Naive thymus-derived CD8-positive, alpha-beta T cell (primary cell): ENCODE measurements around the gene KANSL1. TPM values are rescaled to one million over a fixed set of nuclear protein-coding genes. Genes with fewer than 3 reads are reported as not detected.
A peak's percentile ranks its signal among the peaks of the same experiment; 100 is the strongest.

Experiments used
- ATAC-seq, 2 donors: fragments of 150-1000 bp; cut with Tn5 transposase in 1 of 2; sonication (Bioruptor Pico), chemical (Tn5 transposase) in 1 of 2; 1 replicate in 1 of 2; 2 replicates in 1 of 2; pipeline ENCODE4 v1.10.0; 2021; ENCODE audit warnings: mild to moderate bottlenecking in 2 of 2, moderate library complexity in 2 of 2
- POLR2A ChIA-PET: fragments of 350-600 bp; sonication (Branson Sonifier 250); formaldehyde crosslinking; loops from one replicate; lab custom pipeline; 2021; ENCODE audit warnings: antibody characterized with exemption; lab: Charles Lee
- DNase-seq, 10 donors: peaks; one replicate each; pipeline versions ENCODE4 v3.0.0 to v3.0.0-alpha.2; 2020 to 2022
- H3K27ac Mint-ChIP-seq, 10 donors: one replicate each; pipeline ENCODE4 v1.8.0; 2020 to 2022; ENCODE audit warnings: mild to moderate bottlenecking in 10 of 10, mixed read lengths in 10 of 10, moderate library complexity in 4 of 10, inconsistent platforms in 1 of 10
- H3K27me3 Mint-ChIP-seq, 5 donors: one replicate each; pipeline ENCODE4 v1.8.0; 2021 to 2022; ENCODE audit warnings: mixed read lengths in 5 of 5
- H3K36me3 Mint-ChIP-seq, 3 donors: one replicate each; pipeline ENCODE4 v1.8.0; 2020 to 2022; ENCODE audit warnings: mixed read lengths in 3 of 3, mild to moderate bottlenecking in 2 of 3, inconsistent platforms in 1 of 3
- H3K4me1 Mint-ChIP-seq, 4 donors: one replicate each; pipeline ENCODE4 v1.8.0; 2021 to 2022; ENCODE audit warnings: mixed read lengths in 4 of 4
- H3K4me3 Mint-ChIP-seq, 10 donors: one replicate each; pipeline ENCODE4 v1.8.0; 2020 to 2022; ENCODE audit warnings: mild to moderate bottlenecking in 10 of 10, mixed read lengths in 10 of 10, moderate library complexity in 6 of 10, inconsistent platforms in 1 of 10
- H3K9me3 Mint-ChIP-seq, 9 donors: one replicate each; pipeline ENCODE4 v1.8.0; 2020 to 2022; ENCODE audit warnings: mixed read lengths in 9 of 9, mild to moderate bottlenecking in 3 of 9, inconsistent platforms in 1 of 9, moderate library complexity in 1 of 9
- polyA plus RNA-seq, 3 donors: library from polyadenylated mRNA; unstranded; fragments of 300-500 nt; fragmentation: Illumina TruSeq; gene quantifications; one replicate each; pipeline ENCODE4 v1.2.3, GENCODE V29; 2021
- total RNA-seq, 8 experiments: library from RNA in 2 of 8; stranded (reverse) in 2 of 8; gene quantifications; one replicate each; pipeline ENCODE4 v1.2.3 and lab custom pipeline; 2021 to 2026

KANSL1 gene
- total and polyA plus RNA-seq, 5 experiments from 2014 or later, result 13.1 to 208 (median 16.6) TPM

GRCh38 chr17:46031440-46031839, 161.8 kb downstream of the KANSL1 start:
- Mint-ChIP-seq H3K4me3 (peak overlapping the region in 1 of 10 donors; percentile 48), H3K27ac (no peak overlapping the region), H3K27me3 (no peaks in the 10 kb centered on the region), H3K4me1 (peaks cover 14 to 31% (median 19%) of the 10 kb centered on the region in 4 donors), H3K36me3 (peaks cover 7 to 89% (median 21%) of the 10 kb centered on the region in 3 donors), H3K9me3 (no peaks in the 10 kb centered on the region)
- no peak for ATAC-seq
- DNase-seq, result no peak
- POLR2A ChIA-PET, result interaction anchor here (0.7 kb wide), 1 partner anchor 10 kb away, joined by 3 read pairs; no protein-coding TSS in a partner anchor

GRCh38 chr17:46030752-46031151, 162.5 kb downstream of the KANSL1 start:
- no peaks in the 10 kb centered on the region for H3K27me3 Mint-ChIP-seq
- no peak overlapping the region for H3K4me3 Mint-ChIP-seq
- H3K27ac Mint-ChIP-seq, result peak overlapping the region in 7 of 10 donors; percentile 28 to 90 (median 69)
- DNase-seq (no peak), ATAC-seq (no peak)
- peaks cover 7 to 85% (median 17%) of the 10 kb centered on the region in 3 donors for H3K36me3 Mint-ChIP-seq
- POLR2A ChIA-PET, result no interaction called here
- peaks cover 16 to 36% (median 22%) of the 10 kb centered on the region in 4 donors for H3K4me1 Mint-ChIP-seq
- H3K9me3 Mint-ChIP-seq, result no peaks in the 10 kb centered on the region

GRCh38 chr17:46029627-46030026, 163.6 kb downstream of the KANSL1 start:
- POLR2A ChIA-PET, result interaction anchor here (0.7 to 2.1 kb wide), 3 partner anchors 10 to 21 kb away, joined by 3 to 6 read pairs (median 3); no protein-coding TSS in a partner anchor
- DNase-seq (no peak), ATAC-seq (no peak)
- Mint-ChIP-seq H3K27ac (peak overlapping the region in 9 of 10 donors; percentile 10 to 87 (median 50)), H3K4me3 (peak overlapping the region in 1 of 10 donors; percentile 9), H3K36me3 (peaks cover 4 to 73% (median 15%) of the 10 kb centered on the region in 3 donors), H3K27me3 (no peaks in the 10 kb centered on the region), H3K4me1 (peaks cover 20 to 43% (median 28%) of the 10 kb centered on the region in 4 donors), H3K9me3 (no peaks in the 10 kb centered on the region)

- POLR2A ChIA-PET, result interaction anchor here (0.7 to 2.1 kb wide), 5 partner anchors 9 to 164 kb away, joined by 3 to 6 read pairs (median 3); partner anchors contain the start of gene KANSL1
- Mint-ChIP-seq H3K4me3 (peak overlapping the region in 1 of 10 donors; percentile 13), H3K27ac (peak overlapping the region; percentile 10 to 87 (median 50)), H3K27me3 (no peaks in the 10 kb centered on the region), H3K4me1 (peaks cover 20 to 44% (median 28%) of the 10 kb centered on the region in 4 donors), H3K9me3 (no peaks in the 10 kb centered on the region), H3K36me3 (peaks cover 0 to 68% (median 14%) of the 10 kb centered on the region in 3 donors)
- DNase-seq (no peak), ATAC-seq (peak in 1 of 2 donors; percentile 27)
Measured at GRCh38 chr17:46028981-46029565, 164.2 kb downstream of the KANSL1 start.

- no peaks in the 10 kb centered on the region for H3K9me3 Mint-ChIP-seq
- H3K4me1 Mint-ChIP-seq, result peaks cover 20 to 47% (median 28%) of the 10 kb centered on the region in 4 donors
- POLR2A ChIA-PET, result interaction anchor here (0.6 to 2.1 kb wide), 4 partner anchors 8 to 165 kb away, joined by 3 to 6 read pairs (median 4); partner anchors contain the start of gene KANSL1
- DNase-seq, result no peak
- peak overlapping the region in 8 of 10 donors; percentile 2 to 73 (median 56) for H3K27ac Mint-ChIP-seq
- H3K4me3 Mint-ChIP-seq, result no peak overlapping the region
- no peaks in the 10 kb centered on the region for H3K27me3 Mint-ChIP-seq
- ATAC-seq, result no peak
- H3K36me3 Mint-ChIP-seq, result peaks cover 0 to 63% (median 13%) of the 10 kb centered on the region in 3 donors
Measured at GRCh38 chr17:46028374-46028773, 164.9 kb downstream of the KANSL1 start.

- Mint-ChIP-seq H3K9me3 (no peaks in the 10 kb centered on the region), H3K27me3 (no peaks in the 10 kb centered on the region), H3K27ac (peak overlapping the region in 9 of 10 donors; percentile 2 to 91 (median 61)), H3K36me3 (peaks cover 0 to 63% (median 9%) of the 10 kb centered on the region in 3 donors), H3K4me1 (peaks cover 20 to 51% (median 28%) of the 10 kb centered on the region in 4 donors), H3K4me3 (no peak overlapping the region)
- ATAC-seq (no peak), DNase-seq (no peak)
- POLR2A ChIA-PET, result interaction anchor here (0.6 to 2.1 kb wide), 4 partner anchors 8 to 16 kb away, joined by 3 to 6 read pairs (median 4); no protein-coding TSS in a partner anchor
Measured at GRCh38 chr17:46027976-46028325, 165.3 kb downstream of the KANSL1 start.

GRCh38 chr17:46027048-46027975, 165.9 kb downstream of the KANSL1 start:
- no peaks in the 10 kb centered on the region for H3K27me3 Mint-ChIP-seq
- H3K4me1 Mint-ChIP-seq, result peaks cover 20 to 55% (median 28%) of the 10 kb centered on the region in 4 donors
- ATAC-seq, result no peak
- peaks cover 0 to 56% (median 7%) of the 10 kb centered on the region in 3 donors for H3K36me3 Mint-ChIP-seq
- H3K4me3 Mint-ChIP-seq, result no peak overlapping the region
- no peak for DNase-seq
- no peaks in the 10 kb centered on the region for H3K9me3 Mint-ChIP-seq
- peak overlapping the region in 9 of 10 donors; percentile 50 to 91 (median 68) for H3K27ac Mint-ChIP-seq
- POLR2A ChIA-PET, result interaction anchor here (0.5 to 0.7 kb wide), 2 partner anchors 8 to 9 kb away, joined by 3 to 4 read pairs; no protein-coding TSS in a partner anchor

- no peak for DNase-seq
- Mint-ChIP-seq H3K27me3 (no peaks in the 10 kb centered on the region), H3K9me3 (no peaks in the 10 kb centered on the region), H3K27ac (peak overlapping the region in 9 of 10 donors; percentile 23 to 89 (median 55)), H3K4me3 (peak overlapping the region in 1 of 10 donors; percentile 16), H3K4me1 (peaks cover 20 to 56% (median 28%) of the 10 kb centered on the region in 4 donors), H3K36me3 (peaks cover 0 to 47% (median 7%) of the 10 kb centered on the region in 3 donors)
- ATAC-seq, result peak in 1 of 2 donors; percentile 13
- POLR2A ChIA-PET, result interaction anchor here (0.5 to 0.6 kb wide), 2 partner anchors 8 to 16 kb away, joined by 3 to 4 read pairs; no protein-coding TSS in a partner anchor
Measured at GRCh38 chr17:46026166-46027047, 166.8 kb downstream of the KANSL1 start.

- POLR2A ChIA-PET, result interaction anchor here (0.6 kb wide), 1 partner anchor 17 kb away, joined by 4 read pairs; no protein-coding TSS in a partner anchor
- ATAC-seq (peak in 1 of 2 donors; percentile 15), DNase-seq (no peak)
- peak overlapping the region in 8 of 10 donors; percentile 35 to 94 (median 81) for H3K27ac Mint-ChIP-seq
- peaks cover 0 to 40% (median 5%) of the 10 kb centered on the region in 3 donors for H3K36me3 Mint-ChIP-seq
- peaks cover 22 to 60% (median 30%) of the 10 kb centered on the region in 4 donors for H3K4me1 Mint-ChIP-seq
- H3K27me3 Mint-ChIP-seq, result no peaks in the 10 kb centered on the region
- peak overlapping the region in 1 of 10 donors; percentile 18 for H3K4me3 Mint-ChIP-seq
- H3K9me3 Mint-ChIP-seq, result no peaks in the 10 kb centered on the region
Measured at GRCh38 chr17:46025510-46026165, 167.6 kb downstream of the KANSL1 start.

GRCh38 chr17:46025060-46025459, 168.2 kb downstream of the KANSL1 start:
- no peak for ATAC-seq
- no peak for DNase-seq
- H3K4me3 Mint-ChIP-seq, result no peak overlapping the region
- peaks cover 0 to 34% (median 1%) of the 10 kb centered on the region in 3 donors for H3K36me3 Mint-ChIP-seq
- H3K27ac Mint-ChIP-seq, result peak overlapping the region in 5 of 10 donors; percentile 20 to 94 (median 80)
- POLR2A ChIA-PET, result no interaction called here
- peaks cover 20 to 66% (median 31%) of the 10 kb centered on the region in 4 donors for H3K4me1 Mint-ChIP-seq
- H3K27me3 Mint-ChIP-seq, result no peaks in the 10 kb centered on the region
- no peaks in the 10 kb centered on the region for H3K9me3 Mint-ChIP-seq

- DNase-seq, result no peak
- POLR2A ChIA-PET, result no interaction called here
- Mint-ChIP-seq H3K27me3 (no peaks in the 10 kb centered on the region), H3K27ac (peak overlapping the region in 3 of 10 donors; percentile 25 to 69 (median 67)), H3K4me3 (no peak overlapping the region), H3K36me3 (peaks cover 0 to 29% (median 1%) of the 10 kb centered on the region in 3 donors), H3K4me1 (peaks cover 19 to 70% (median 33%) of the 10 kb centered on the region in 4 donors), H3K9me3 (no peaks in the 10 kb centered on the region)
- no peak for ATAC-seq
Measured at GRCh38 chr17:46024590-46024989, 168.6 kb downstream of the KANSL1 start.
